A673 (cell line): ENCODE measurements around the gene CEACAM19.

Experiments used
- EZH2 ChIP-seq: fragments of 200-600 bp; sonication (generic); IDR thresholded peaks from 2 replicates; pipeline ENCODE4 v1.6.1; 2017; ENCODE audit warnings: borderline replicate concordance, low read depth, mild to moderate bottlenecking, mixed read lengths, antibody characterized with exemption, low read length; ENCODE audit not compliant: poor library complexity, severe bottlenecking
- TF ChIP-seq, protein P1 (sequence below): fragments of 300-800, 200-600 bp; sonication (generic); conservative IDR thresholded peaks from 2 replicates; pipeline ENCODE4 v1.5.1; 2017; ENCODE audit warnings: low read depth, mild to moderate bottlenecking, antibody characterized with exemption, low read length, moderate library complexity, mixed read lengths

DNA sequence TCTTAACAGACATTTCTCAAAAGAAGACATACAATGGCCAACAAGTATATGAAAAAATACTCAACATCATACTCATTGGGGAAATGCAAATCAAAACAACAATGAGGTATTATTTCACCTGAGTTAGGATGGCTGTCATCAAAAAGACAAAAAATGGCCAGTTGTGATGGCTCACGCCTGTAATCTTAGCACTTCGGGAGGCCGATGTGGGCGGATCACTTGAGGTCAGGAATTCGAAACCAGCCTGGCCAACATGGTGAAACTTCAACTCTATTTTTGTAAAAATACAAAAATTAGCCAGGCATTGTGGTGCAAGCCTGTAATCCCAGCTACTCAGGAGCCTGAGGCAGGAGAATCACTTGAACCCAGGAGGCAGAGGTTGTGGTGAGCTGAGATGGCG lies 49.7 kb downstream of the CEACAM19 start:
- TF ChIP-seq, protein P1, sequence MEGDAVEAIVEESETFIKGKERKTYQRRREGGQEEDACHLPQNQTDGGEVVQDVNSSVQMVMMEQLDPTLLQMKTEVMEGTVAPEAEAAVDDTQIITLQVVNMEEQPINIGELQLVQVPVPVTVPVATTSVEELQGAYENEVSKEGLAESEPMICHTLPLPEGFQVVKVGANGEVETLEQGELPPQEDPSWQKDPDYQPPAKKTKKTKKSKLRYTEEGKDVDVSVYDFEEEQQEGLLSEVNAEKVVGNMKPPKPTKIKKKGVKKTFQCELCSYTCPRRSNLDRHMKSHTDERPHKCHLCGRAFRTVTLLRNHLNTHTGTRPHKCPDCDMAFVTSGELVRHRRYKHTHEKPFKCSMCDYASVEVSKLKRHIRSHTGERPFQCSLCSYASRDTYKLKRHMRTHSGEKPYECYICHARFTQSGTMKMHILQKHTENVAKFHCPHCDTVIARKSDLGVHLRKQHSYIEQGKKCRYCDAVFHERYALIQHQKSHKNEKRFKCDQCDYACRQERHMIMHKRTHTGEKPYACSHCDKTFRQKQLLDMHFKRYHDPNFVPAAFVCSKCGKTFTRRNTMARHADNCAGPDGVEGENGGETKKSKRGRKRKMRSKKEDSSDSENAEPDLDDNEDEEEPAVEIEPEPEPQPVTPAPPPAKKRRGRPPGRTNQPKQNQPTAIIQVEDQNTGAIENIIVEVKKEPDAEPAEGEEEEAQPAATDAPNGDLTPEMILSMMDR = no peak
- TF ChIP-seq EZH2 = no peak
